Liver (tissue), 2 donors: ENCODE measurements around the gene EEFSEC.

ENCODE experiments used
- YY1 ChIP-seq: IDR thresholded peaks from 2 replicates; pipeline ENCODE4 v1.6.1; 2016; ENCODE audit warnings: antibody characterized with exemption, mild to moderate bottlenecking
- TF ChIP-seq, protein P1 (sequence below): IDR thresholded peaks from 2 replicates; pipeline ENCODE4 v1.6.1; 2016; ENCODE audit warnings: antibody characterized with exemption
- TF ChIP-seq, protein P2 (sequence below): fragments of 150-350 bp; IDR thresholded peaks from 2 replicates; pipeline ENCODE4 v1.5.1; 2017; ENCODE audit warnings: improper control_type of control experiment, low read depth, low read length; ENCODE audit not compliant: missing input control
- TF ChIP-seq, protein P3 (sequence below): IDR thresholded peaks from 2 replicates; pipeline ENCODE4 v1.6.1; 2016; ENCODE audit warnings: antibody characterized with exemption
- TF ChIP-seq, protein P4 (sequence below): IDR thresholded peaks from 2 replicates; pipeline ENCODE4 v1.6.1; 2016; ENCODE audit warnings: antibody characterized with exemption, mild to moderate bottlenecking
- donor health status: healthy.

DNA sequence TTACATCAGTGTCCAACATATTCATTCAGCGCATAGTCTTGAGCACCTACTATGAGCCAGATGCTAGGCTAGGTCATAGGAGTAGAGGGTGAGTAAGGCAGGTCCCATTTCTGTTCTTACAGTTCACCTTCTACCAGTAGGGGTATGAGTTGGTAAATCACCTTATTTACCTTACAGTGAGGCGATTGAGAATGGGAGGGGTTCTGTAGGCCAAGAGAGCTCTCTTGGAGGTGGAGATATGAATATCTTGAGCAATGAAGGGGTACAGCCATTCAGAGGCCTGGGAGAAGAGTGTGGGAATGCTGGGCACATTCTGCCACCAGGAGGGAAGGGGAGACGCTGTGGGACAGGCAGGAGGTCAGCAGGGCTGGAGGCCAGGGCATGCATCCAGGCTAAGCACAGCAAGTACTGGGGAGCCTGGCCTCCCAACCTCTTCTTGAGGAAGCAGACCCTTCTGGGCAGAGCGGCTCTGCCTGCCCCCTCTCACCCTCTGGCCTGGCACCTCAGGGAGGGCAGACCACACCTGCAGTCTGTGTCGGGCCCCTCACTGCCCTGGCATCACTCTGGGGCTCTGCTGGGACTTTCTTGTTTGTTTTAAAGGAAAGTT, 123.4 kb downstream of the EEFSEC start:
- TF ChIP-seq, protein P1, sequence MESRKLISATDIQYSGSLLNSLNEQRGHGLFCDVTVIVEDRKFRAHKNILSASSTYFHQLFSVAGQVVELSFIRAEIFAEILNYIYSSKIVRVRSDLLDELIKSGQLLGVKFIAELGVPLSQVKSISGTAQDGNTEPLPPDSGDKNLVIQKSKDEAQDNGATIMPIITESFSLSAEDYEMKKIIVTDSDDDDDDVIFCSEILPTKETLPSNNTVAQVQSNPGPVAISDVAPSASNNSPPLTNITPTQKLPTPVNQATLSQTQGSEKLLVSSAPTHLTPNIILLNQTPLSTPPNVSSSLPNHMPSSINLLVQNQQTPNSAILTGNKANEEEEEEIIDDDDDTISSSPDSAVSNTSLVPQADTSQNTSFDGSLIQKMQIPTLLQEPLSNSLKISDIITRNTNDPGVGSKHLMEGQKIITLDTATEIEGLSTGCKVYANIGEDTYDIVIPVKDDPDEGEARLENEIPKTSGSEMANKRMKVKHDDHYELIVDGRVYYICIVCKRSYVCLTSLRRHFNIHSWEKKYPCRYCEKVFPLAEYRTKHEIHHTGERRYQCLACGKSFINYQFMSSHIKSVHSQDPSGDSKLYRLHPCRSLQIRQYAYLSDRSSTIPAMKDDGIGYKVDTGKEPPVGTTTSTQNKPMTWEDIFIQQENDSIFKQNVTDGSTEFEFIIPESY = no peak
- TF ChIP-seq, protein P2, sequence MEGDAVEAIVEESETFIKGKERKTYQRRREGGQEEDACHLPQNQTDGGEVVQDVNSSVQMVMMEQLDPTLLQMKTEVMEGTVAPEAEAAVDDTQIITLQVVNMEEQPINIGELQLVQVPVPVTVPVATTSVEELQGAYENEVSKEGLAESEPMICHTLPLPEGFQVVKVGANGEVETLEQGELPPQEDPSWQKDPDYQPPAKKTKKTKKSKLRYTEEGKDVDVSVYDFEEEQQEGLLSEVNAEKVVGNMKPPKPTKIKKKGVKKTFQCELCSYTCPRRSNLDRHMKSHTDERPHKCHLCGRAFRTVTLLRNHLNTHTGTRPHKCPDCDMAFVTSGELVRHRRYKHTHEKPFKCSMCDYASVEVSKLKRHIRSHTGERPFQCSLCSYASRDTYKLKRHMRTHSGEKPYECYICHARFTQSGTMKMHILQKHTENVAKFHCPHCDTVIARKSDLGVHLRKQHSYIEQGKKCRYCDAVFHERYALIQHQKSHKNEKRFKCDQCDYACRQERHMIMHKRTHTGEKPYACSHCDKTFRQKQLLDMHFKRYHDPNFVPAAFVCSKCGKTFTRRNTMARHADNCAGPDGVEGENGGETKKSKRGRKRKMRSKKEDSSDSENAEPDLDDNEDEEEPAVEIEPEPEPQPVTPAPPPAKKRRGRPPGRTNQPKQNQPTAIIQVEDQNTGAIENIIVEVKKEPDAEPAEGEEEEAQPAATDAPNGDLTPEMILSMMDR = no peak
- TF ChIP-seq, protein P3, sequence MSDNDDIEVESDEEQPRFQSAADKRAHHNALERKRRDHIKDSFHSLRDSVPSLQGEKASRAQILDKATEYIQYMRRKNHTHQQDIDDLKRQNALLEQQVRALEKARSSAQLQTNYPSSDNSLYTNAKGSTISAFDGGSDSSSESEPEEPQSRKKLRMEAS = no peak
- TF ChIP-seq, protein P4, sequence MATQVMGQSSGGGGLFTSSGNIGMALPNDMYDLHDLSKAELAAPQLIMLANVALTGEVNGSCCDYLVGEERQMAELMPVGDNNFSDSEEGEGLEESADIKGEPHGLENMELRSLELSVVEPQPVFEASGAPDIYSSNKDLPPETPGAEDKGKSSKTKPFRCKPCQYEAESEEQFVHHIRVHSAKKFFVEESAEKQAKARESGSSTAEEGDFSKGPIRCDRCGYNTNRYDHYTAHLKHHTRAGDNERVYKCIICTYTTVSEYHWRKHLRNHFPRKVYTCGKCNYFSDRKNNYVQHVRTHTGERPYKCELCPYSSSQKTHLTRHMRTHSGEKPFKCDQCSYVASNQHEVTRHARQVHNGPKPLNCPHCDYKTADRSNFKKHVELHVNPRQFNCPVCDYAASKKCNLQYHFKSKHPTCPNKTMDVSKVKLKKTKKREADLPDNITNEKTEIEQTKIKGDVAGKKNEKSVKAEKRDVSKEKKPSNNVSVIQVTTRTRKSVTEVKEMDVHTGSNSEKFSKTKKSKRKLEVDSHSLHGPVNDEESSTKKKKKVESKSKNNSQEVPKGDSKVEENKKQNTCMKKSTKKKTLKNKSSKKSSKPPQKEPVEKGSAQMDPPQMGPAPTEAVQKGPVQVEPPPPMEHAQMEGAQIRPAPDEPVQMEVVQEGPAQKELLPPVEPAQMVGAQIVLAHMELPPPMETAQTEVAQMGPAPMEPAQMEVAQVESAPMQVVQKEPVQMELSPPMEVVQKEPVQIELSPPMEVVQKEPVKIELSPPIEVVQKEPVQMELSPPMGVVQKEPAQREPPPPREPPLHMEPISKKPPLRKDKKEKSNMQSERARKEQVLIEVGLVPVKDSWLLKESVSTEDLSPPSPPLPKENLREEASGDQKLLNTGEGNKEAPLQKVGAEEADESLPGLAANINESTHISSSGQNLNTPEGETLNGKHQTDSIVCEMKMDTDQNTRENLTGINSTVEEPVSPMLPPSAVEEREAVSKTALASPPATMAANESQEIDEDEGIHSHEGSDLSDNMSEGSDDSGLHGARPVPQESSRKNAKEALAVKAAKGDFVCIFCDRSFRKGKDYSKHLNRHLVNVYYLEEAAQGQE = no peak
- no peak for TF ChIP-seq YY1
